DND-41 (cell line): ENCODE measurements around the gene PGM2L1.

ENCODE experiments used
- ATAC-seq: fragments of 200-7000 bp; cut with Tn5 transposase; 3 replicates; pipeline ENCODE4 v1.9.1; 2021; ENCODE audit warnings: low read depth; ENCODE audit not compliant: insufficient read depth
- DNase-seq: peaks from one replicate; pipeline ENCODE4 v3.0.0-alpha.2; 2020
- H2AFZ ChIP-seq: 2 replicates; pipeline ENCODE4 v1.6.0; 2012; ENCODE audit warnings: low read depth, low read length
- H3K27ac ChIP-seq: 2 replicates; pipeline ENCODE4 v1.5.1; 2012; ENCODE audit warnings: low read length, inconsistent platforms
- H3K27me3 ChIP-seq: fragments of 200-600 bp; sonication (generic); 2 replicates; pipeline ENCODE4 v1.6.0; 2012; ENCODE audit warnings: low read length, mild to moderate bottlenecking, inconsistent platforms; ENCODE audit not compliant: insufficient read depth, poor library complexity
- H3K36me3 ChIP-seq: 2 replicates; pipeline ENCODE4 v1.5.1; 2012; ENCODE audit warnings: low read length, inconsistent platforms; ENCODE audit not compliant: insufficient read depth
- H3K4me1 ChIP-seq: 2 replicates; pipeline ENCODE4 v1.5.1; 2012; ENCODE audit warnings: mild to moderate bottlenecking, low read length; ENCODE audit not compliant: insufficient read depth
- H3K4me2 ChIP-seq: 2 replicates; pipeline ENCODE4 v1.6.0; 2012; ENCODE audit warnings: mild to moderate bottlenecking, moderate library complexity, low read length, inconsistent platforms; ENCODE audit not compliant: insufficient read depth
- H3K4me3 ChIP-seq, 2 experiments: fragments of 200-600 bp in 1 of 2; shearing (Covaris generic) in 1 of 2; 2 replicates each; pipeline ENCODE4 v1.5.1; 2012 to 2016; ENCODE audit warnings: inconsistent platforms in 2 of 2, low read length in 2 of 2, mild to moderate bottlenecking in 2 of 2, low read depth in 1 of 2, moderate library complexity in 1 of 2
- H3K79me2 ChIP-seq: 2 replicates; pipeline ENCODE4 v1.6.0; 2012; ENCODE audit warnings: low read length, inconsistent platforms; ENCODE audit not compliant: insufficient read depth
- H3K9ac ChIP-seq: 2 replicates; pipeline ENCODE4 v1.6.0; 2012; ENCODE audit warnings: low read depth, mild to moderate bottlenecking, inconsistent platforms, low read length, moderate library complexity
- H3K9me3 ChIP-seq: 2 replicates; pipeline ENCODE4 v1.5.1; 2012; ENCODE audit warnings: low read length, moderate library complexity, mild to moderate bottlenecking, inconsistent platforms; ENCODE audit not compliant: insufficient read depth, severe bottlenecking
- H4K20me1 ChIP-seq: 2 replicates; pipeline ENCODE4 v1.6.0; 2012; ENCODE audit warnings: low read length; ENCODE audit not compliant: insufficient read depth
- CTCF ChIP-seq: IDR thresholded peaks from 2 replicates; pipeline ENCODE4 v1.5.1; 2012; ENCODE audit warnings: borderline replicate concordance, low read length, moderate library complexity, mild to moderate bottlenecking; ENCODE audit not compliant: poor library complexity, severe bottlenecking; ENCODE audit errors: extremely low read depth
- EZH2 ChIP-seq: IDR thresholded peaks from 3 replicates; pipeline ENCODE4 v1.6.1; 2012; ENCODE audit warnings: borderline replicate concordance, low read depth, mild to moderate bottlenecking, moderate library complexity, low read length, inconsistent platforms; ENCODE audit not compliant: severe bottlenecking

Gene PGM2L1

DNA sequence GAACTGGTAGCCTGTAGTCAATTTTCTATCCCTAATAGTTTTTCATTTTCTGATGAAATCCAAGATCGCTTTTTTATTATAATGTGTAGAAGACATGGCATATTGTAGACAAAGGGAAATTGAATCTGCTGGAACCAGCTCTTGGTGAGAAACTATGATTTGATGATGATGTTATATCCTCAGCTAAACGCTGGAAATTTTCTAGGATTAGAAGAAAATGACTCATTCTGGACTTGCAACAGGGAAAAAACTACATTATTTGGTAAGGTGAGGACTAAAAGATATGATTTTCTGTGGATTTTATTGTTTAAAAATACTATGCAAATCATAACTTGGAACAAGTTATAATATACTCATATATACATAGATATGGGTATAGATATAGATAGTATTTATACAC is 14.1 kb upstream of the PGM2L1 start:
- Histone ChIP-seq H2AFZ (no peak overlapping the region), H3K9me3 (no peaks in the 10 kb centered on the region), H3K4me3 (no peak overlapping the region), H4K20me1 (no peaks in the 10 kb centered on the region), H3K4me2 (no peak overlapping the region), H3K9ac (no peak overlapping the region), H3K27me3 (peaks cover 14% of the 10 kb centered on the region), H3K79me2 (no peaks in the 10 kb centered on the region), H3K36me3 (no peaks in the 10 kb centered on the region), H3K4me1 (peaks cover 2% of the 10 kb centered on the region; the same call in 1 of the 2 replicates), H3K27ac (no peak overlapping the region)
- ATAC-seq (no peak), DNase-seq (no peak)
- no peak for TF ChIP-seq EZH2
- TF ChIP-seq CTCF, result no peak

GRCh38 chr11:74409633-74410032 is 11.4 kb upstream of the PGM2L1 start:
- no peak for ATAC-seq

GRCh38 chr11:74403607-74404321 is 5.5 kb upstream of the PGM2L1 start:
- no peak overlapping the region for H3K4me3 ChIP-seq
- H3K27ac ChIP-seq, result no peak overlapping the region
- H3K27me3 ChIP-seq, result peaks cover 18% of the 10 kb centered on the region
- H3K9me3 ChIP-seq, result no peaks in the 10 kb centered on the region
- TF ChIP-seq EZH2 (no peak), CTCF (no peak)
- no peak overlapping the region for H3K9ac ChIP-seq
- peak overlapping the region; percentile 11; the same call in 1 of the 2 replicates for H2AFZ ChIP-seq
- ATAC-seq, result no peak
- H3K4me2 ChIP-seq, result no peak overlapping the region
- no peak for DNase-seq
- no peaks in the 10 kb centered on the region for H3K79me2 ChIP-seq
- H4K20me1 ChIP-seq, result no peaks in the 10 kb centered on the region
- H3K36me3 ChIP-seq, result no peaks in the 10 kb centered on the region
- H3K4me1 ChIP-seq, result peaks cover 8% of the 10 kb centered on the region

More at GRCh38 chr11:74409633-74410032, 11.4 kb upstream of the PGM2L1 start:
- Histone ChIP-seq H3K4me1 (no peaks in the 10 kb centered on the region), H4K20me1 (no peaks in the 10 kb centered on the region), H3K9ac (no peak overlapping the region), H3K36me3 (no peaks in the 10 kb centered on the region), H3K4me2 (no peak overlapping the region), H3K9me3 (no peaks in the 10 kb centered on the region), H3K27me3 (peaks cover 21% of the 10 kb centered on the region), H3K79me2 (no peaks in the 10 kb centered on the region), H3K27ac (no peak overlapping the region), H2AFZ (no peak overlapping the region), H3K4me3 (no peak overlapping the region)
- TF ChIP-seq CTCF, result no peak
- TF ChIP-seq EZH2, result no peak
- no peak for DNase-seq

DNA sequence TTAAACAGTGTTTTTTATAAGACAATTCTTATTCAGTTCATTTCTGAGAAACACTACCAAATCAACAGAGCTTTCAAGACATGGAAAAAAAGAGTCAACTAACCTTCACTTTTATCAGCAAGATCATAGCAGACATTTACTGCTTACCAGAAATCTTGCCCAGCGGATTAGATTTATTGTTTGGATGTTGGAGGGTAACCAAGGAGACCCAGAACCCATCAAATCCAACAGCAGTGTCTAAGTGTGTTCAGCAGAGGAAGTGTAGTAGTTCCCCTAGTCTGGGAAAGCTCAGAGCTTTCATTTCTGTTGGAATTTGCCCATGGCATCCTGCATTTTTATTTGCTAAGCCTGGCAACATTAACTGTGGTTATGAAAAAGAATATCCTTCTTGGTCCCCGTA is 2.4 kb upstream of the PGM2L1 start:
- Histone ChIP-seq H3K4me1 (peaks cover 23% of the 10 kb centered on the region), H2AFZ (no peak overlapping the region), H3K36me3 (no peaks in the 10 kb centered on the region; the same call in 1 of the 2 replicates), H3K4me3 (no peak overlapping the region), H3K27me3 (peaks cover under 1% of the 10 kb centered on the region), H3K9ac (no peak overlapping the region), H4K20me1 (no peaks in the 10 kb centered on the region), H3K79me2 (no peaks in the 10 kb centered on the region), H3K4me2 (no peak overlapping the region), H3K27ac (no peak overlapping the region), H3K9me3 (no peaks in the 10 kb centered on the region)
- no peak for TF ChIP-seq EZH2
- TF ChIP-seq CTCF, result no peak
- ATAC-seq (no peak), DNase-seq (no peak)
